Duodenal mucosa (tissue), 2 donors: ENCODE measurements around the gene GADL1.

Source experiments
- H3K27ac ChIP-seq: one replicate; pipeline ENCODE4 v1.7.0; 2013; ENCODE audit warnings: low read depth, low read length
- H3K27me3 ChIP-seq, 2 donors: one replicate each; pipeline ENCODE4 v1.7.0; 2013; ENCODE audit warnings: low read length in 2 of 2, control low read depth in 1 of 2; ENCODE audit not compliant: insufficient read depth in 2 of 2, control insufficient read depth in 1 of 2
- H3K36me3 ChIP-seq, 2 donors: one replicate each; pipeline ENCODE4 v1.7.0; 2013; ENCODE audit warnings: low read length in 2 of 2, control low read depth in 1 of 2; ENCODE audit not compliant: insufficient read depth in 2 of 2, control insufficient read depth in 1 of 2
- H3K4me1 ChIP-seq, 2 donors: one replicate each; pipeline ENCODE4 v1.7.0; 2013; ENCODE audit warnings: low read length in 2 of 2, control low read depth in 1 of 2; ENCODE audit not compliant: insufficient read depth in 2 of 2, control insufficient read depth in 1 of 2
- H3K4me3 ChIP-seq, 2 donors: one replicate each; pipeline ENCODE4 v1.7.0; 2013; ENCODE audit warnings: low read length in 2 of 2, low read depth in 1 of 2
- H3K9ac ChIP-seq, 2 donors: one replicate each; pipeline ENCODE4 v1.7.0; 2013; ENCODE audit warnings: low read length in 2 of 2, low read depth in 1 of 2
- H3K9me3 ChIP-seq, 2 donors: one replicate each; pipeline ENCODE4 v1.7.0; 2013; ENCODE audit warnings: low read length in 2 of 2, control low read depth in 1 of 2; ENCODE audit not compliant: control insufficient read depth in 1 of 2

Gene GADL1

DNA sequence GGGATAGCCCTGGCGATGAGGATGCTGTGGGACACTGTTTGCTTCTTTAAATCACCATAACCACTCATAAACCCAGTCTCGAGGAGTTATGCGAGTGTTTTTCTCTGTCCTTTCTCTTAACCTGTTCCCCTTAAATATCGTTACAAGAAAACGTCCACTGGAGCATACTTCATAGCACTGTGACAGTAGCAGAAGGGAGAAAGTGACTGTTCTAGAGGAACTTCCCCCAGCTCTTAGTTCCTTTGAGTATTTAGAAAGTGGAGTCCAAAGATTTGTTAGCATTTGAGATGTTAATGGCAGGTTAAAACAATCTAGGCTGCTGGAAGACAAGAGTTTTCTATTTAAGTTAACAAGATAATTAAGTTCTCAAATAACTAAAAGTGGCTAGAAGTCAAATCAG is 142.0 kb downstream of the GADL1 start:
- Histone ChIP-seq H3K36me3 (no peaks in the 10 kb centered on the region), H3K4me3 (no peak overlapping the region), H3K27me3 (no peaks in the 10 kb centered on the region), H3K27ac (no peak overlapping the region), H3K9ac (no peak overlapping the region), H3K4me1 (peaks cover 0 to 4% of the 10 kb centered on the region in 2 donors), H3K9me3 (no peaks in the 10 kb centered on the region)

DNA sequence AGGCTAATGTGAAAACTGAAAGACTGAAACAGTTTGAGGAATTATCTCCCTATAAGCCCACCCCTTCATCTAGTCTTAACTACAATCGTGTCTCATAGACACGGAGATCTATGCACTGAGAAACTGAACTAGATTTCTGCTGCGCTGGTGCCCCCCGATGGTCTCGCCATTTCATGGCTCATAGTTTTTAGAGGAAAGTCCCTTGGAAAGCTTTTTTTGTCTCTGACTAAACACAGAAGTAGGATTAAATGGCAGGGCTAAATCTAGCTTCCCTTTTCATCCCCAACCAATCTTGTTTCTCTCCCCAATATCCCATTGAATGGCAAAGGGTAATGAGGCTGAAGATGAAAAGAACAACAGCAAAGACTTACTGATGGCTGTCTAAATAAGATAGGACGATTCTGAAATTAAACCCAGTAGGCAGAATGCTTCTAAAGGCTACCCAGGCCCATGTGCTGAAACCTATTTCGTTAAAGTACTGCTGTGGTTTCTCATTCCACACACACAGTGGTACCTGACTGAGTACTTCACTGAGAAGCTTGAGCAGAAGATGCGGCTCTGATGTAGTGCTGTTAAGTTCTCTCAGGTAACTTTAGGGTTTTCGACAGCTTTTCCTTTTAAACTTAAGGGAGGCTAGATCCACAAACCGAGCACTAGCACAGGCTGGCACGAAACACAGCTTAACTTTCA is 142.7 kb downstream of the GADL1 start:
- H3K27me3 ChIP-seq, result no peaks in the 10 kb centered on the region
- H3K27ac ChIP-seq, result no peak overlapping the region
- H3K9ac ChIP-seq, result no peak overlapping the region
- no peak overlapping the region for H3K4me3 ChIP-seq
- H3K36me3 ChIP-seq, result no peaks in the 10 kb centered on the region
- H3K9me3 ChIP-seq, result no peaks in the 10 kb centered on the region
- H3K4me1 ChIP-seq, result peaks cover 0 to 3% of the 10 kb centered on the region in 2 donors

DNA sequence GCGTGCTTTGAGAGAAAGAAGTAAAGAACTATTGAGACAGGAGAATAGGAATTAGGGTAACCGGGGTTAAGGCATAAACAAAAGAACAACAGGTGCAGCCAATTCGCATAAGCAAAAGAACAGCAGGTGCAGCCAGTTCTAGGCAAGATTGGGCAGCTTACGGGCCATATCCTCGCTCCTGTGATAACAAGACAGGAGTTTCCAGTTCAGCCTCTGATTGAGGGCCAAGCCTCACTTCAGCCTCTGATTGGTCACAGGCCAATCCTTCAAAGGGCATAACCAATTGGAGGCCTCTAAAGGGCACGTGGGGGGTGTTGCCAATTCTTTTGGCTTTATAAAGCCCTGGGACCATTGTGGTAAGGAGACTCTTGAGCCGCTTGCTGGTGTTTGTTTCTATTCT is 143.5 kb downstream of the GADL1 start:
- Histone ChIP-seq H3K9me3 (no peaks in the 10 kb centered on the region), H3K36me3 (no peaks in the 10 kb centered on the region), H3K4me1 (no peaks in the 10 kb centered on the region), H3K27me3 (no peaks in the 10 kb centered on the region), H3K4me3 (no peak overlapping the region), H3K27ac (no peak overlapping the region), H3K9ac (no peak overlapping the region)

DNA sequence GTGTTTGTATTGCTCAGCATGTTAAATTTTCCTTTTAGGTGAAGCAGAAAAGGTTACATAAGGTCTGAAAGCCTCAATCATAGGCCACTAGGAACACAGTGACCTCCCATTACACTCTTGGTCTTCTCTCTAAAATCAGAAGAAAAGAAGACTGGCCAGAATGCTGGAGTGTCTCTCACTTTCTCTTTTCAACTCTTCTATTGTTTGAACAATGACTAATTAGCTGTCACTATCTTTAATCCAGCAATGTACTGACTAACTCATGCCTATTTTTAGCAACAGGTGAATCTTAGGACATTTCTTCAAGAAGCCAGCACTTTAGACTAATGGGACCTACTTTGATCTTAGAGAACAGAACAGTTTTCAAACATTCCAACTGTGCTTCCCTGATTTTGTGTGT is 145.2 kb downstream of the GADL1 start:
- H3K4me3 ChIP-seq, result no peak overlapping the region
- no peak overlapping the region for H3K27ac ChIP-seq
- H3K27me3 ChIP-seq, result no peaks in the 10 kb centered on the region
- H3K36me3 ChIP-seq, result no peaks in the 10 kb centered on the region
- no peaks in the 10 kb centered on the region for H3K4me1 ChIP-seq
- H3K9ac ChIP-seq, result no peak overlapping the region
- H3K9me3 ChIP-seq, result no peaks in the 10 kb centered on the region

DNA sequence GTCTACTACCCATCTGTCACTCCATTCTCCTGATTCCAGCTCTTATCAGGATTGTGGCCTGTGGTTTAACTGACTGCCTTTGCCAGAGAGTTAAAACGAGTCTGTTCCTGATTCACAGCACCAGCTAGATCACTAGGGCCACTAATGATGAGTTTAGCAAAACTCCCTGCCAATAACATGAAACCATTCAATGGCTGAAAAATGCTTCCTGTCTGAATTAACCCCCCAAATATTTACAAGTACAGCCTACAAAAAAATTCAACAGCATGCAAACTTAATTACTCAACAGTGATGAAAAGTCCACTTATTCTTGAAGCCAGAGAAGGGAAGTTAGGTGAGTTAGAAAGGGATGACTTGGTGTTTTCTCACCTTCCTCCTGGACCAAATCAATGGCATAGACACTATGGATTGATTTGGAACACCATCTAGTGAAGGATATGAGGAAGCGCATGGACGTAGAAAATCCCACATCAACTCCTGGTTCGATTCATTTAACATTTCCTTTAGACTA is 146.6 kb downstream of the GADL1 start:
- Histone ChIP-seq H3K36me3 (no peaks in the 10 kb centered on the region), H3K4me3 (no peak overlapping the region), H3K9me3 (no peaks in the 10 kb centered on the region), H3K9ac (no peak overlapping the region), H3K27ac (no peak overlapping the region), H3K4me1 (no peaks in the 10 kb centered on the region), H3K27me3 (no peaks in the 10 kb centered on the region)

DNA sequence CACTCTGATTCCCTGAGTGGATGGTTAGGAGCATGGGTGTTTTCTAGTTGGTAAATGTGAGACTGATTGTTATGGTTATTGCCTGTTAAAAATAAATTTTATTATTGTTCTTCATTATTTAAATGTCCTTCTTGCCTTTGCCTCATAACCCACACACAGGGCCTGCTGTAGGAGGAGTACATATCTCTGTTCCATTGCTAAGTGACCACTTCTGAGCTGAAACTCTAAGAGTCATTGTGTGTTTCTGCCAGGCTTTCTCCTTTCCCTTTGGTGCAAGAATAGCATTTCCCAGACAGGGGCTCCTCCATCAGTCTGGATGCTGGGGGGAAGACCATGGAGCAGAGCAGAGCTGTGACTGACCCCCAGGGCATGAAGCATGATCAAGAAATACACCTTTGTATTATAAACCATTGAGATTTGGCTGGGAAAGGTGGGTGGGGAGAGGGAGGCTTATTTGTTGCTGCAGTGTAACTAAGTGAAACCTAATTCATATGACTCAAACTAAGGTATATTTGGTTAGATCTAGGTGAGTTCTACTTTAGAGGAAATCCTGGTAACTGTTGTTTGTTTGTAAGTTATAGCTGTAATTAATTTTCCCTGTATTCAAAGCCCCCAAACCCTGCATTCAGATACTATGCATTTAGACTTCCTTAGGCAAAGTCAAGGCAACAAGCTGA is 150.7 kb downstream of the GADL1 start:
- Histone ChIP-seq H3K36me3 (no peaks in the 10 kb centered on the region), H3K27ac (no peak overlapping the region), H3K9me3 (no peaks in the 10 kb centered on the region), H3K9ac (no peak overlapping the region), H3K4me1 (no peaks in the 10 kb centered on the region), H3K4me3 (no peak overlapping the region), H3K27me3 (no peaks in the 10 kb centered on the region)

DNA sequence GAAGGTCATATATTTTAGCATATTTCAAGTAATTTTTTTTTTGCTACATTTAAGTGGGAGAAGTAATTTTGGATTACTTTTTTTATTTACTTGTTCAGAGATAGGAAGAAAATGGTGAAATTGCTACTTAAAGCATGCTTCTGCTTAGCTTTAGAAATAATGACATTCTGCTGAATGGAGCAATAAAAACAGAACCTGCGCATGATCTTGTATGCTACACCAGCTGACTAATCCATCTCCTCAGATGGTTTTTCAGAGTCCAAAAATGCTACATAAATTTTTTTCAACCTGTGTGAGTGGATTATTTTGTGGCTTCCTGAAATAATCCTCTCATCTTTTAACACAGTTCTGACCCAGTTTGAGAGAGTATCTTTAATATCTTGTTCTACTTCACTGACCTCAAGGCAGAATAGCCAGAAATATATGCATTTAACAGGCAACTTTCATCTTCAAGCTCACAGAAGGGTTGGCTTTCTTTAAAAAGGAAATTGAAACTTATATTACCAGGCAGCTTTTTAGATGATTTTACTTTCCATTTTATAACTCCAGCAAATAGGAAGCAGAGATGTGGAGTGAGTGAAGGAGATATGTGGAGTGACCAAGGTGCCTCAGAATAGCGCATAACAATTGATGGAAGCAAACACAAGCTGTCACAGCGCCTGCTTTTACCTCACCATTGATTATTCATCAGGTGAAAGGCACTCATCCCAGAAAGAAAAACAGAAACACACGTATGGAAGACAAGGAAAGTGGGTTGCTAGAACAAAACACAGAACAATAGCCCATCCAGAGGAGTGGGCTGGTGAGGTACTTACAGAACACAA is 151.5 kb downstream of the GADL1 start:
- no peaks in the 10 kb centered on the region for H3K36me3 ChIP-seq
- H3K4me1 ChIP-seq, result no peaks in the 10 kb centered on the region
- H3K27ac ChIP-seq, result no peak overlapping the region
- H3K9me3 ChIP-seq, result no peaks in the 10 kb centered on the region
- no peak overlapping the region for H3K9ac ChIP-seq
- no peaks in the 10 kb centered on the region for H3K27me3 ChIP-seq
- H3K4me3 ChIP-seq, result no peak overlapping the region

DNA sequence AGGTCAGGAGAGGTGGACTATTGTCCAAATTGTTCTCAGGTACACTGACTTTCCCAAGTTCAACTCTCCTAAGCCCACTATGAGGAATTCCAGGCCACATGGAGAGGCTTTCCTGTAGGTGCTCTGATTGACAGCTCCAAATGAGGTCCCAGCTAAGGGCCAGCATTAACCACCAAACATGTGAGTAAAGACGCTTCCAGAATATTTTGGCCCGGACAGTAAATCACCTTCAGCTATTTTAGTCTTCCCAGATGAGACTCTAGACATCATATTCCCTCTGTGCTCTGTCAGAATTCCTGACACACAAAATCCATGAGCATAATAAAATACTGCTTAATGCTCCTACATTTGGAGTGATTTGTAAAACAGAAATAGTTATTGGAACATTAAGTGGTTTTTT is 152.6 kb downstream of the GADL1 start:
- H3K9ac ChIP-seq, result no peak overlapping the region
- H3K4me3 ChIP-seq, result no peak overlapping the region
- H3K4me1 ChIP-seq, result no peaks in the 10 kb centered on the region
- no peaks in the 10 kb centered on the region for H3K9me3 ChIP-seq
- H3K27me3 ChIP-seq, result no peaks in the 10 kb centered on the region
- no peak overlapping the region for H3K27ac ChIP-seq
- H3K36me3 ChIP-seq, result no peaks in the 10 kb centered on the region

DNA sequence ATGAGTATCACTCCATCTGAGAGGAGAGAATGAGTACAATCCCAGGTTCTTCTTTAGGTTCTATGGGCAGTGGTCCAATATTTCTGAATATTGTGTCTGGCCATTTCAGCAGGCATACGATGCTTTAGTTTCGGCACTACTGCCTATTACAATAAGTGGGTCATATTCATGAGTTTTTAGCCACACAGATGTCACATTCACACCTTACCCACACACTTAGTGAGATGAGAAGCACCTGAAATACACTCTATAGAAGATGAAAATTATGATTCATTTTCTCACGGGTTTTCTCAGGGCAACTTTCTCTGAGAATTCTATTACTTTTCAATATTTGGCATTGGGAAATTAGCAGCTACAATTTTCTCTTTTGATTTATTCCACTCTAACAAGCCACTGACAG is 155.9 kb downstream of the GADL1 start:
- H3K36me3 ChIP-seq, result no peaks in the 10 kb centered on the region
- no peak overlapping the region for H3K9ac ChIP-seq

More for the DNA sequence above, 155.9 kb downstream of the GADL1 start:
- no peaks in the 10 kb centered on the region for H3K9me3 ChIP-seq
- no peak overlapping the region for H3K4me3 ChIP-seq
- no peak overlapping the region for H3K27ac ChIP-seq
- H3K27me3 ChIP-seq, result no peaks in the 10 kb centered on the region
- no peaks in the 10 kb centered on the region for H3K4me1 ChIP-seq
